ENCODE measurements around the gene SELENOV. TPM values are rescaled to one million over a fixed set of nuclear protein-coding genes. Genes with fewer than 3 reads are reported as not detected.

Gene SELENOV
- total and polyA plus RNA-seq, 10 donors, result not detected

- Histone ChIP-seq H3K27ac (no peak overlapping the region), H3K4me1 (peaks cover 0 to 48% (median 28%) of the 10 kb centered on the region in 6 donors), H3K27me3 (replicated peaks in 1 of 7) (peaks cover 0 to 3% (median 0%) of the 10 kb centered on the region in 7 donors), H3K4me3 (no peak overlapping the region), H3K9me3 (no peaks in the 10 kb centered on the region), H3K36me3 (no peaks in the 10 kb centered on the region)
- intact Hi-C loops (cut with DNase I; ENCODE audit: low total_unique reads), result loop anchor here (10.0 kb wide), 1 partner anchor 210 kb away; no protein-coding TSS in a partner anchor
- TF ChIP-seq CTCF (IDR thresholded peaks at IDR 0.05 in 8 of 11, conservative IDR thresholded peaks at IDR 0.05 in 3 of 11) (no peak), POLR2AphosphoS5 (IDR thresholded peaks at IDR 0.05) (no peak), POLR2A (IDR thresholded peaks at IDR 0.05) (no peak)
- WGBS, 5 donors, result 67 to 81% (median 75%) methylated on average over 4 of the region's 4 CpGs
- no peak for DNase-seq
Measured at GRCh38 chr19:39554701-39555311, 39.9 kb downstream of the SELENOV start.

GRCh38 chr19:39555883-39556282, 40.9 kb downstream of the SELENOV start:
- H3K27me3 ChIP-seq (replicated peaks in 1 of 7), result peaks cover 0 to 3% (median 0%) of the 10 kb centered on the region in 7 donors
- H3K4me3 ChIP-seq, result no peak overlapping the region
- DNase-seq, result no peak
- no peaks in the 10 kb centered on the region for H3K9me3 ChIP-seq
- H3K4me1 ChIP-seq, result peaks cover 0 to 48% (median 28%) of the 10 kb centered on the region in 6 donors
- peak overlapping the region in 1 of 8 donors; percentile 20 for H3K27ac ChIP-seq
- TF ChIP-seq POLR2A (IDR thresholded peaks at IDR 0.05), result no peak
- 30 to 51% (median 45%) methylated on average over 1 of the region's 1 CpG for WGBS, 5 donors
- H3K36me3 ChIP-seq, result no peaks in the 10 kb centered on the region
- intact Hi-C loops (cut with DNase I; ENCODE audit: low total_unique reads), result loop anchor here (10.0 kb wide), 1 partner anchor 209 kb away; no protein-coding TSS in a partner anchor

- Histone ChIP-seq H3K4me1 (peaks cover 0 to 28% (median 13%) of the 10 kb centered on the region in 6 donors), H3K9me3 (no peaks in the 10 kb centered on the region), H3K27me3 (replicated peaks in 1 of 7) (peaks cover 0 to 3% (median 0%) of the 10 kb centered on the region in 7 donors), H3K4me3 (peak overlapping the region in 1 of 8 donors; percentile 43), H3K36me3 (no peaks in the 10 kb centered on the region), H3K27ac (peak overlapping the region; percentile 44 to 82 (median 58))
- TF ChIP-seq POLR2A (IDR thresholded peaks at IDR 0.05) (no peak), CTCF (IDR thresholded peaks at IDR 0.05 in 8 of 11, conservative IDR thresholded peaks at IDR 0.05 in 3 of 11) (no peak), POLR2AphosphoS5 (IDR thresholded peaks at IDR 0.05) (no peak)
- intact Hi-C loops (cut with DNase I; ENCODE audit: low total_unique reads), result loop anchor here (10.0 kb wide), 1 partner anchor 207 kb away; no protein-coding TSS in a partner anchor
- WGBS, 5 donors, result 63 to 74% (median 70%) methylated on average over 5 of the region's 5 CpGs
- no peak for DNase-seq
Measured at GRCh38 chr19:39557811-39558623, 43.1 kb downstream of the SELENOV start.

- no peak for TF ChIP-seq CTCF (IDR thresholded peaks at IDR 0.05 in 8 of 11, conservative IDR thresholded peaks at IDR 0.05 in 3 of 11)
- no peak for TF ChIP-seq POLR2A (IDR thresholded peaks at IDR 0.05)
- no peak for TF ChIP-seq POLR2AphosphoS5 (IDR thresholded peaks at IDR 0.05)
- intact Hi-C loops (cut with DNase I; ENCODE audit: low total_unique reads), result loop anchor here (10.0 kb wide), 1 partner anchor 206 kb away; no protein-coding TSS in a partner anchor
- 64 to 66% (median 65%) methylated on average over 6 of the region's 6 CpGs for WGBS, 5 donors
- H3K4me1 ChIP-seq, result peaks cover 0 to 24% (median 12%) of the 10 kb centered on the region in 6 donors
- DNase-seq, result no peak
- H3K4me3 ChIP-seq, result peak overlapping the region in 1 of 8 donors; percentile 43
- H3K27ac ChIP-seq, result peak overlapping the region; percentile 44 to 82 (median 58)
- H3K36me3 ChIP-seq, result no peaks in the 10 kb centered on the region
- H3K9me3 ChIP-seq, result no peaks in the 10 kb centered on the region
- H3K27me3 ChIP-seq (replicated peaks in 1 of 7), result no peaks in the 10 kb centered on the region
Measured at GRCh38 chr19:39558624-39559117, 43.7 kb downstream of the SELENOV start.
